Fibroblast of skin of right biceps (primary cell): Measurements from ENCODE around the gene ZNF516.

Experiments
- DNase-seq: peaks from one replicate; pipeline ENCODE4 v3.0.0-alpha.2; 2013

ZNF516 gene

GRCh38 chr18:76391038-76391437 lies 104.0 kb downstream of the ZNF516 start:
- no peak for DNase-seq

GRCh38 chr18:76390452-76391035 lies 104.5 kb downstream of the ZNF516 start:
- no peak for DNase-seq

- DNase-seq = no peak
These were observed 105.3 kb downstream of the ZNF516 start for GRCh38 chr18:76389716-76390115.

- DNase-seq = no peak
These were observed 106.1 kb downstream of the ZNF516 start for GRCh38 chr18:76388891-76389423.

GRCh38 chr18:76388261-76388660 lies 106.8 kb downstream of the ZNF516 start:
- no peak for DNase-seq

- no peak for DNase-seq
These were observed 107.4 kb downstream of the ZNF516 start for GRCh38 chr18:76387608-76388007.

- DNase-seq = no peak
These were observed 108.2 kb downstream of the ZNF516 start for GRCh38 chr18:76386886-76387285.

- no peak for DNase-seq
These were observed 109.0 kb downstream of the ZNF516 start for GRCh38 chr18:76386071-76386470.

- no peak for DNase-seq
These were observed 109.4 kb downstream of the ZNF516 start for GRCh38 chr18:76385681-76385975.

- DNase-seq = no peak
These were observed 110.0 kb downstream of the ZNF516 start for GRCh38 chr18:76384861-76385680.

- no peak for DNase-seq
These were observed 110.8 kb downstream of the ZNF516 start for GRCh38 chr18:76384114-76384790.

- no peak for DNase-seq
These were observed 111.4 kb downstream of the ZNF516 start for GRCh38 chr18:76383636-76384035.

- DNase-seq = no peak
These were observed 112.8 kb downstream of the ZNF516 start for GRCh38 chr18:76382275-76382674.

GRCh38 chr18:76380791-76381405 lies 114.1 kb downstream of the ZNF516 start:
- peak; percentile 14 for DNase-seq

GRCh38 chr18:76380127-76380729 lies 114.8 kb downstream of the ZNF516 start:
- DNase-seq = no peak

- DNase-seq = no peak
These were observed 115.6 kb downstream of the ZNF516 start for GRCh38 chr18:76379226-76380126.

- no peak for DNase-seq
These were observed 116.4 kb downstream of the ZNF516 start for GRCh38 chr18:76378526-76379215.

- DNase-seq = no peak
These were observed 117.7 kb downstream of the ZNF516 start for GRCh38 chr18:76377359-76377756.

- no peak for DNase-seq
These were observed 118.2 kb downstream of the ZNF516 start for GRCh38 chr18:76376668-76377358.

GRCh38 chr18:76376225-76376624 lies 118.8 kb downstream of the ZNF516 start:
- no peak for DNase-seq
